HG03354 (cell line): ENCODE measurements around the gene TBX2.
"Not testable (repeated sequence)": the region's sequence is repeated elsewhere in the genome, so short reads cannot be mapped to it uniquely, and the experiment has no call there.

Experiments used
- ATAC-seq: cut with Tn5 transposase; IDR thresholded peaks from one replicate; pipeline ENCODE4 v1.9.1; 2021; ENCODE audit warnings: mild to moderate bottlenecking; ENCODE audit not compliant: unreplicated experiment, poor library complexity, severe bottlenecking

Gene TBX2

DNA sequence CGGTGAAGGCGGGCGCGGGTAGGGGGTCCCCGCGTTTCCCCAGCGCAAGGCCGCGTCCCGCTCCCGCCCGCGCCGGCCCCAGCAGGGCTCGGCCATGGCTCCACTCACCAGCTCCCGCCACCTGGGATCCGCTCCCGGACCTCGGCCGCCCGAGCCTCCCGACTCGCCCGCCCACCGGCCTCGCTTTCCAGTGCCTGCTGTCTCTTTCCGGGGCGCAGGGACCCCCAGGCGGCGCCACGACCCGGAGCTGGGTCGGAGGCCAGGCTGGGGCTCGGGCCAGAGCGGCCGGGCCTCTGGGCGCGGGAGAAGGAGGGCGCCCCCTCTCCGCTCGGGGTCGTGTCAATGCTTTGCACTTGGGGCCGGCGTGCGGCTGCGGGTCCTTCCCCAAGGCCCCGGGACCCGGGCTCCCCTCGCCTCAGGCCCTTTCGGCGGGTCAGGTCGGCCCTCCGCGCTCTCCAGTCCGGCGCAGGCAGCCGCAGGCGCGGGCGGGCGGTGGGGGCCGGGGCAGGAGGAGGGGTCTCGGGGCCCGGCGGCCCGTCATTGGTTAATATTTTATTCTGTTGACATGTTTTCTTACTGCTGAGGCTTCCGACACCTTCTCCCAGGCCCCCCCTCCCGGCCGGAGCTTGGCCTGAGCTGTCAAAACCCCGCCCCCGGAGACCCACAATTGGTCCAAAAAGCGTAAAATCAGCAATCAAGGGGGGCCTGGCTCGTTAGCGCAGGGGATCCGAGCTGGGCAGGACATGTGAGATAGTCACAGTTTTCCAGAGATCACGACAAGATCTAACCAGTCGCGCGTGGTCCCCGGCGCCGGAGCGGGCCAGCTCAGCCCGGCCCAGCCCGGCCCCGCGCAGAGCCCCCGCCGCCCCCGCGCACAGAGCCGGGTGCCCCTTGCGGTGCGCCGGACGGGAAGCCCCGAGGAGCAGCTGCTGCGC is at the start of gene TBX2:
TBX2 (plus strand) TSS at position 713 of the 935 bp plus-strand sequence. CDS start 334 bp downstream, outside the sequence.
- ATAC-seq: no peak

DNA sequence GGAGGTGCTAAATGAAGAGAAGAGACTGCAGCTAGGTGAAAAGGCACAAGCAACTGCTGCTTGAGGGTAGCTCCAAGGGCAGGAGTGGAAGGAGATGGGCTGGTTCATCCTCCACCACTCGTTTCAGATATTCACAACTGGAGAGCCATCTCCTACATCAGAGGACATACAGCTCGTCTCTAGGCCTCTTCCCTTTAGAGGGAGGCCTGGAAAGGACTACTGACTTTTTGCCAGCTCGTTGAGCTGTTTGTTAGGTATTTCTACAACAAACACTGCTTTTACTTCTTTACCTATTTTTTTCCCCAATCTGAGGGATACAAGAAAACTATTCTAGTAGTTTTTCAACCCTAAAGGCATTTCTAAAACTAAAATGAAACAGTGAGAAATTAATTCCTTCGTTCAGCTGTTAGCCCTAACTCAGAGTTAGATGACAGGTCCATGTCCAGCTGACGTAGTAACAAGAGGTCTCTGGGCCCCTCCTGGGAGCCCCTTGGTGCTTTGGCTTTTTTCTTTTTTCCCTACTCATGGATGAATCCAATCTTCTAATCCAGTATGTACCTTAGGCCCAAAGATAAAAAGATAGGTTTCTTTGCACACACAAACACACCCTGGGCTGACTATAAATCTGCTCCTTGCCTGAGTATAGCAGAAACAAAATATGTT is 47.8 kb upstream of the TBX2 start:
- ATAC-seq: no peak

DNA sequence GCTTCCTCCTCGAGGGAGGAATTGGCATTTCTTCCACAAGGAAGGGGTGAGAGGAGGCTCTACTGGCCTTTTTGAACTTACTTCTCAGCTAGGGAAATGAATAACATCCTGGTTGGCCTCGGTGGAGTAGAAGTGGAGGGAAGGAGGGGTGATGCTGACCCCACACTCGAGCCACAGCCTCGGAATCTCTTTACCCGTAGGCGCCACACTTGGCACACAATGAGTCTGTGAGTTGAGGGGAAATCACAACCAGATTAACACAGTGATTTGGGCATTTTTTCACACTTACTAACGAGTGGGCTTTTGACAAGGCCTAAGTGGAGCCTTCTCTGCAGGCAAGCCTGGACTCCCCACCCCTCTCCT is 47.3 kb upstream of the TBX2 start:
- ATAC-seq: no peak

DNA sequence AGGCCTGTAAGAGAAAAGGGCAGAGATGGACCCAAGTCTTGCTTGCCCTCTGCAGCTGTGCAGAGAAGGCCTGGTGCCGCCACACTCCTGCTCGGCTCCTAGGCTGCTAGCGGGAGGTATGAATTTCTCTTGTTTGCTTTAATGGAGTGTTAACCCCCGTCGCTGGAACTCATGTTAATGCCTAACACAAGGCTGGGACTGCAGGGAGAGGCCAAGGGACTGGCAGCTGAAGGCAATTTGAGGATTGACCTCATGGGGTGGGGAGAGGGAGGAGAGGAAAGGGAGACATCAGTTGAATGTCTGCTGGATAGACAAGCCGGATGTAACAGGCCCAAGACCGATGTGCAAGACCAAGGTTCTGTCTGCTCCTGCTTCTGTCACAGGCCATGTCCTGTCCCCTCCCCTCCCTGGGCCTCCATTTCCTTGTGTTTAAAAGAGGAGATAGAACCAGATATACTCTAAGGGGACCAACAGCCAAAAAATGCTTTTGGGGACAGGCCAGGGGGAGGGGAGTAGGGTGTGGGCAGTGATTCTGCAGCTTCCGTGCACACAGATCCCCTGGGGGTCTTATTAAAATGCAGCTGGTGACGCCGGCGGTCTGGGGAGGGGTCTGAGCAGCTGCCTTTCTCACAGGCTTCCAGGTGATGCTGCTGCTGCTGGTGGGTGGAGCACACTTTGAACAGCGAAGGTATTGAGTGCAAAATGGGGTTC is 46.7 kb upstream of the TBX2 start:
- ATAC-seq: no peak

DNA sequence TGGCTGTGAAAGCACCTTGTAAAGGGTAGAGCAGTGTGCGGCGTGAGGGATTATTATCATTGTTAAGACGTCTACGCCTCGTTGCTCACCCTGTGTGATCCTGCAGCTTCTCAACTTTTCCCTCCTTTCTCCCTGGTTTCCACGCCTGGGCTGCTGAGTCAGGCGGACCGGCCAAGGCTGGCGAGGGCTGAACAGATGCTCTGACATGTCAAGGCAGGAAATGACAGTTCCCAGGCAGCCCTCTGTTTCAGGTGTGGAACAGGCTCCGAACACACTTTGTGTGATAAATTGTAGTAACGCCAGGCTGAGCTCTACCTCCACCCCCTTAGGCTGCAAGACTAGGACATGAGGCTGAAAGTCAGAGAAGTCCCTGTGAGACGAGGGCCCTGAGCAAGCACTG is 46.0 kb upstream of the TBX2 start:
- no peak for ATAC-seq

DNA sequence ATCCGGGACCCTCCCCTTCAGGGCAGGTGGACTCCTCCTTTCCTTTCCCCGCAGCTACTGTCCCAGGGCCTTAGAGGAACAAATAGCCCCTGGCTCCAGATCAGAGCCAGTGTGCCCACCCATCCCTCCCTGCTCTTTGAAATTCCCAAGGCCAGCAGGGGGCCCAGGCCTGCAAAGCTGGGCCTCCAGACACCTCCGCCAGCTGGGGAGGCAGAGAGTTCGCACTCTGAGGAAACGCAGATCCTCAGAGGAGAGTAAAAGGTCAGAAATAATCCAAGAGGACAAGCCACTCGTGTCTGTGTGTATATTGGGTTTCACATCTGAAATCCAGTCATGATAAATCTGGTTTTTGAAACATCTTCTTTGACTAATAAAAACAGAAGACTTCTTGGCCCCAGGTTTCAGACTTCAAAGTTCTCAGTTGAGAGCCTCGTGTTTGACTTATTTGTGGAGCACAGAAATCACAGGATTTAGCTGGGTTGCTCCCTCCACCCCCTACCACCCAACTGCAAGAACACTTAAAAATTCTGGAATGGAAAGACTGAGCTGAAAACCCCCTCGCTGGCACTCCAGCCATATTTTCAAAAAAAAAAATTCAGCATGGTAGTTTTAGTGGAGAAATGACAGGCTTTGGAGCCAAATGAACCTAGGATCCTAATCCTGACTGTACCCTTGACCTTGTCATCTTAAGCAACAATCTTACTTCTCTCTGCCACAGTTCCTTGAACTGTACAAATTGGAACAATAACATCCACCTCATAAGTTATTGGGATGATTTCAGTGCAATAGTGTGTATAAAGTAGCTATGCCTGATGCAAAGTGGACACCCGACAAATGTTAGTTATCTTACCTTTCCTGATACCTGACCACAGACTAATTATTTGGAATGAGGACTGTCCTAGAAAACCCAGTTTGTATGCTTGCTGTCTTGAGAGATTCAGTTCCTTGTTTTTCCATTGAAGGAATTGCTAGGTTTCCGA is 44.5 kb upstream of the TBX2 start:
- no peak for ATAC-seq

DNA sequence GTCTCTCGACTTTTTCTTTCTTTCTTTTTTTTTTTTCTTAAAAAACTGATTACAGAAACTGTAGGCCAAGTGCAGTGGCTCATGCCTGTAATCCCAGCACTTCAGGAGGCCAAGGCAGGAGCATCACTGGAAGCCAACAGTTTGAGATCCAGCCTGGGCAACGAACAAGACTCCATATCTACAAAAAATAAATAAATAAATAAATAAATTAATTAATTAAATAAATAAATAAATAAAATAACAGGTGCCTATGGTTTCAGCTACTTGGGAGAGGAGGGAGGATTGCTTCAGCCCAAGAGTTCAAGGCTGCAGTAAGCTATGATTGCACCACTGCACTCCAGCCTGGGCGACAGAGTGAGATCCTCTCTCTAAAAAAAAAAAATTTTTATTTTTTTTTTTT is 42.6 kb upstream of the TBX2 start:
- ATAC-seq: not testable (repeated sequence)

DNA sequence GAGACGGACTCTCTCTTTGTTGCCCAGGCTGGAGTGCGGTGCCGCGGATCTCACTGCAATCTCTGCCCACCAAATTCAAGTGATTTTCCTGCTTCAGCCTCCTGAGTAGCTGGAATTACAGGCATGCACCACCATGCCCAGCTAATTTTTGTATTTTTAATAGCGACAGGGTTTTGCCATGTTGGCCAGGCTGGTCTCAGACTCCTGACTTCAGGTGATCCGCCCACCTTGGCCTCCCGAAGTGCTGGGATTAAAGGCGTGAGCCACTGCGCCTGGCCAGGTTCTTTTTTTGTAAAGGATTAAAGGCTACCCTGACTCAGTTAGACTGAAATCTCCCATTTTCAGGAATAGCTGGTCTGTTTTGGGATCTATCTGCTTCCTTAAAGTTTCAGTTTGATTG is 40.1 kb upstream of the TBX2 start:
- not testable (repeated sequence) for ATAC-seq

DNA sequence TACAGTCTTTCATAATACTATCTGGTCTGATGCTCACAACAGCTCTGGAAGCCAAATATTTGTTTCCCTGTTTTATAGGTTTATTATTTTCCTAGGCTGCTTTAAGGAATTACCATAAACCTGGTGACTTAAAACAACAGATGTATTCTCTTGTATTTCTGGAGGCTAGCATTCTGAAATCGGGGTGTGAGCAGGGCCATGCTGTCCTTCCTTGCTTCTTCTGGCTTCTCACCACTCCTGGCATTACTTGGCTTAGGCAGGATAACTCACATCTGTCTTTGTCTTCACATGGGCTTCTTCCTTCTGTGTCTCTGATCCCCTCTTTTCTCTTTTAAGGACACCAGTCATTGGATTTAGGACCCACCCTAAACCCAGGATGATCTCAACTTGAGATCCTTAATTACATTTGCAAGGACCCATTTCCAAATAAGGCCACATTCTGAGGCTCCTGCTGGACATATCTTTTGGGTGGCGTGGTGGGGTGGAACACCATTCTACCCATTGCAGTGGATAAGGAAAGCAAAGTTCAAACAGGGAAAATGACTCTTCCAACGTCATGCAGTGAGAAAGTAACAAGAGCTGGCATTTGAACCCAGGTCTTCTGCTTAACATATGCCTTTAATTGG is 39.2 kb upstream of the TBX2 start:
- ATAC-seq: no peak

DNA sequence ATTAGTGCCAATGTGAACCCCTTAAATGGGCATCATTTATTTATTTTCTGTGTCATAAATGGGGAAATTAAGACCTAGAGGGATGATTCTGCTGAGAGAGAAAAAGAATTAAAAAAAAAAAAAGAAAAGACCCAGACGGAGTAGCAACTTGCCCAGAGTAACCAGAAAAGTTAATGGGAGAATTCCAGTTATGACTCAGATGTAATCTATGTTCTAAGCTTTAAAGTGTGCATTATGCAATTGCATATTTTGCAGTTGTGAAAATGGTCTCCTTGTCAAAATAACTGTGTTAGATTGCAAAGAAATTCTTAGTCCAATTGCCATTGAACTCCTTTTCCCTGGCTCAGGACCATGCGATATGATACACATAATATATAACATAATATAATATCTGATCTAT is 38.6 kb upstream of the TBX2 start:
- ATAC-seq: no peak

DNA sequence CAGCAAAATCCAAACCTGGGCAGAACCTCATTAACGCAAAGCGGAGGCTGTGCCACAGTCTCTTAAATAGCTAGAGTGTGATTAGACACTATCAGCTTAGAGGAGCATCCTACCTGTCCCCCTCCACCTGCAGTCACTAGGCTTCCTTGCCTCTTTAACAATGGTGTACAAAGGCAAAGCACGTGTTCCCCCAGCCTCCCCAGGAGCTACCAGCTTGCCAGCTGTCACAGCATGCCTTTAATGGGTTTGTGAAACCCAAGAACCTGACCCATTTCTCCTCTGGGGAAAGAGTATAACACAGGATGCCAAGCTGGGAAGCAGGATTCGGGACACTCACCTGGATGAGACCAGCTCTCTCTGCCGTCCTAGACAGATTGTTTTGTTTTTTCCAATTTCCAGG is 37.2 kb upstream of the TBX2 start:
- ATAC-seq: no peak

DNA sequence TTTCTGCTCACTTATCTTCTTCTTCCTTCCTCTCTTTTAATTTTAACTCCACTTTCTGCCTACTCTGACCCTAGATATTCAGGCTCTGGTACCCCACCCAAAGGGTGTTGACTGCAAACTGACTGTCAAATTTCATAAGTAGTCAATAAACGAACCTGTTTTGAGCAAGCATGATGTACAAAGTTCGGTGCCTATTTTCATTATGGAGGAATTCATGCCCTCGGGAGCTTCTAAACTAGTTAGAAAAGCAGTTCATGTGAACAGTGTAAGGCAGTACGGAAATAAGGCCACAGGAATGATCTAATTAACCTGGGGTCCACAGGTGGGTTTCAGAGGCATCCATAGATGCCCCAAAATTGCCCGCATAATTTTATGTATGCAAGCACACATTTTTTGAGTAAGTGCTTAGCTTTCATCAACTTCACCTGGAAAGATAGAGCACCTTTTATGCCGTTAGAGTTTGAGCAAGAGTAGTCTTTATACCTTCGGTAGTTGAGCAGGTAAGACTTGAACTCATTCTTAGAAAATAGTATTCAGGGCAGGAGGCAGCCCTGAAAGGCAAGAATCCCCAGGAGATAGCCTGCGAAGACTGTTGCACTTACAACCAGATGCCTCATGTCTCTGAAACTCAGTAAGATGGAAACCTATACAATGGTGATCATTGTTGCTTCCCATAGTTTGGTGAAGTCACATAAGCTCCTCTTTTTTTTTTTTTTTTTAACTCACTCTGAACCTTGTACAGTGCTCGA is 36.6 kb upstream of the TBX2 start:
- no peak for ATAC-seq

DNA sequence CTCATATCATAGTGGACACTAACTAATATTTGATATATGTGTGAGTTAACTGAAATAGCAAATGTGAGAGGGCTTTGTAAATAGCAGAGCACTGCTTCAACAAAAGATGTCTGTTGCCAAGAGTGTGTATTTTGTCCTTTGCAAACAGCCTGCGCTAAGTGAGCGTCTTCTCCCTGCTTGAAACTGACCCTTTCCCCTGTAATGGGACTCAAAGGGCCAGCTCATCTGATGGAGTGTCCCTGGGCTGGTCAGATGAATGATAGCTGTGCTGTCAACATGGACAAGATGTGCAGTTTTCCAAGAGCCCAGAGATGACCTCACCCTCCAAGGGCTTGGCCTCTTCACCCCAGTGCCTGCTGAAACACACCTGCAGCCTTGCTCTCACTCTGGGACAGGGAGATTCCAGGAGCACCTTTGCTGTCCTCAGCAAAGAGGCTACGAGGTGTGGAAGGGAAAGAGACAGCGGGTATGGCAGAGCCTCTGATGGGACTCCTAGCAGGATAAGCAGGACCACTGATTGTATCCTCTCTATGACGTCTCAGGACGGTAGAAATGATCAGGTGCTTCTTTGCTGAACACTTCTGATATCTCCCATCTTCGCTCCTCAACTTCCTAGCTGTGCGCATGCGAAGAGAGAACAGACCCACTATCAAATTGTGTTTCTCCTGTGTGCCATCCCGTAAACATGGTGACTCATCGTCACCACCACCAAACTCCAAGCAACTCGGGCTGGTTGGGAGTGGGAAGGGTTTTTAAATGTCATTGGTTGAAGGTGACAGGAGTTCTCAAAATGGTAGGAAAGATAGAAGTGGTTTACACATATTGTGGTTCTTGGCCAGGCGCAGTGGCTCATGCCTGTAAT is 35.8 kb upstream of the TBX2 start:
- no peak for ATAC-seq

DNA sequence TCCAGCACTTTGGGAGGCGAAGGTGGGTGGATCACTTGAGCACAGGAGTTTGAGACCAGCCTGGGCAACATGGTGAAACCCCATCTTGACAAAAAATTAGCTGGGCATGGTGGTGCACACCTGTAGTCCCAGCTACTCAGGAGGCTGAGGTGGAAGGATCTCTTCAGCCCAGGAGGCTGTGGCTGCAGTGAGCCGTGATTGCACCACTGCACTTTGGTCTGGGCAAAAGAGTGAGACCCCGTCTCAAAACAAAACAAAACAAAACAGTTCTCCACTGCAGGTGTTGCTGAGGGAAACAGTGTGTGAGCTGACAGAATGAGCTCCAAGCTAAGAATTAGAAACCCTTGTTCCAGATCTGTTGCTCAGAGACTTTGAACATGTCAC is 35.2 kb upstream of the TBX2 start:
- ATAC-seq: no peak

DNA sequence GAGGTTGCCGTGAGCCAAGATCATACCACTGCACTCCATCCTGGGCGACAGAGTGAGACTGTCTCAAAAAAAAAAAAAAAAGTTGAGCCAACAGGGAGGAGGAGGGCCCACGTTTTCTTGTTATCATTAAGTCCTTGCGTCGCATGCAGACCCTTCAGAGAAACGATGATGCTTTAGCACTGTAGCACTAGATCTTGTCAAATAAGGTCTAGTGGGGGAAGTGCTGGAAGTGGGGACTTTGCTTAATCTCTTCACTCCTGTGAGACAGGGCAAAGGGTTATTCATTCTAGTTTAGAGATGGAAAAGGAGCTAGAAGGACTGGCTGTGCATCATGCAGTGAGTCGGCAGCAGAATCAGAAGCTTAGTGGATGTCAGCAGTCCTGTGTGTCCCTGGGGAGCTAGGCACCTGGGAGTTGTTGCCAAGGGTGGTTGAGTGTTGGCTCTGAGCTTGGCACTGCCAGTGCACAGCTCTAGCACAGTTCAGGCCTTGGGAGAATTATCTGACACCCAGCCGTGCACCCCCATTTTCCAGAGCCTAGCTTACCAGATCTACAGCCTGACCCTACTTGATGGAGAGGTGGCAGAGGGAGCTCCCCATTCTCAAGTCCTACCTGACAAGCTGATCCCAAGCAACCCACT is 33.4 kb upstream of the TBX2 start:
- no peak for ATAC-seq

DNA sequence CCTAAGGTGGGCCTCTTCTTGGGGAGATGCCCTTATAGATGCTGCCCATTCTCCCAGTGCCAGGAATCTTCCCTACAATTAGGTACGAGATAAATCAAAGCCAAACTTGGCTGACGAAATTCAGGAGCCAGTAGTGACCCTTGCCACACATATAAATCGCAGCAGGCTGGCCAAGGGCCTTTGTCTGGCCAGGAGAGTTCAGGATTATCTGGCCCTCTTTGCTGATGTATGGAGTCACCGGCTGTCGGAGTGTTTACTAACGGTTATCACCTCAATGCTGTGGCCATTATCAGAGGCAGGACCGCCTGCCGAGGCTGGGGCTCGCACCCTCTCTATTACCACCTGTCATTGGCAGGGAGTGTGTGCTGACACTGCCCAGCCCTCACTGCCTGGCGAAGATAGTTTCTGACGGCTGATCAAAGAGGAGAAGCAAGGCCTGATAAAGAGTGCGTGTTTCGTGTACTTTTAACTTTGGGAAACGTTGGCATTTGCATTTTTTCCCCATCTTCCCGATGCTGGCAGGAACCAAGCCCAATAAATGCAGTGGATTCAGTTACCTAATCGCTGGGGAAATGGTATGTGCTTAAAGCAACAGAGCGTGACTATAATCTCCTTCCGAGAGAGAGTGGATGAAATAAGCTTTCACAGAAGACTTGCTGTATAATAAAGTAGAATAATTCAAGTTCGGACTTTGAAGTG is 32.8 kb upstream of the TBX2 start:
- no peak for ATAC-seq
